Colonic mucosa (tissue), 4 donors: ENCODE data around the gene TUBB. TPM values are rescaled to one million over a fixed set of nuclear protein-coding genes. Genes with fewer than 3 reads are reported as not detected.
A peak's percentile ranks its signal among the peaks of the same experiment; 100 is the strongest.

Source experiments
- DNase-seq: peaks from one replicate; pipeline ENCODE4 v3.0.0-alpha.2; 2020
- H3K27ac ChIP-seq: fragments of 200-600 bp; one replicate; pipeline ENCODE4 v1.8.0; 2021
- H3K27me3 ChIP-seq: fragments of 200-600 bp; one replicate; pipeline ENCODE4 v1.8.0; 2021
- H3K36me3 ChIP-seq: fragments of 200-600 bp; one replicate; pipeline ENCODE4 v1.8.0; 2021
- H3K4me1 ChIP-seq: fragments of 200-600 bp; one replicate; pipeline ENCODE4 v1.8.0; 2021; ENCODE audit warnings: mild to moderate bottlenecking
- H3K4me3 ChIP-seq: fragments of 200-600 bp; one replicate; pipeline ENCODE4 v1.8.0; 2021
- H3K9ac ChIP-seq, 2 donors: one replicate each; pipeline ENCODE4 v1.7.0; 2013; ENCODE audit warnings: control low read depth in 2 of 2, low read depth in 2 of 2, low read length in 2 of 2
- H3K9me3 ChIP-seq: fragments of 200-600 bp; one replicate; pipeline ENCODE4 v1.8.0; 2021
- CTCF ChIP-seq: fragments of 200-600 bp; IDR thresholded peaks from one replicate; pipeline ENCODE4 v1.8.0; 2022; ENCODE audit warnings: antibody characterized with exemption, mild to moderate bottlenecking
- intact Hi-C: fragments of 100-400 bp; cut with DNase I; formaldehyde crosslinking; loops from one replicate; pipeline ENCODE4 v1.14.1; 2022
- total RNA-seq, 2 donors: library from RNA; stranded (reverse); fragmentation: NEBNext Ultra II Directional in 1 of 2; extraction: Animal tissue kit (Norgen Biotek cat#: 25700) in 1 of 2; gene quantifications; one replicate each; pipeline ENCODE4 v1.2.1, GENCODE V29; 2021
- donor health status: healthy.
- donor health status: DM: no; HTN: no; CAD: no.
- donor health status: DM: no; HTN: no; CAD: no.

The TUBB gene
- 100 to 1,000 TPM; 213 to 605 TPM for total RNA-seq

GRCh38 chr6:30719791-30720737, at the start of gene TUBB:
TUBB (plus strand) TSS chr6:30720352; CDS start chr6:30720507, 155 bp downstream.
- Histone ChIP-seq H3K9ac (peak within 1 kb of the TSS; percentile 80 to 83), H3K9me3 (no peaks in the 10 kb centered on the region), H3K27ac (peak within 1 kb of the TSS; percentile 95), H3K36me3 (peaks cover 18% of the 10 kb centered on the region), H3K4me3 (peak within 1 kb of the TSS; percentile 80), H3K4me1 (peaks cover 7% of the 10 kb centered on the region), H3K27me3 (no peaks in the 10 kb centered on the region)
- no peak for TF ChIP-seq CTCF
- intact Hi-C loops: no loop called here
- DNase-seq: peak; percentile 97

- Histone ChIP-seq H3K27ac (no peak overlapping the region), H3K4me3 (no peak overlapping the region), H3K36me3 (peaks cover 4% of the 10 kb centered on the region), H3K9ac (no peak overlapping the region), H3K4me1 (peaks cover 9% of the 10 kb centered on the region), H3K9me3 (no peaks in the 10 kb centered on the region), H3K27me3 (no peaks in the 10 kb centered on the region)
- TF ChIP-seq CTCF: no peak
- no peak for DNase-seq
- intact Hi-C loops: loop anchor here (5.0 kb wide), 1 partner anchor 189 kb away; no protein-coding TSS in a partner anchor
Observed at GRCh38 chr6:30670760-30671527, 49.2 kb upstream of the TUBB start.

- Histone ChIP-seq H3K9me3 (no peaks in the 10 kb centered on the region), H3K9ac (peak within 1 kb of the TSS; percentile 85 to 96), H3K36me3 (peaks cover 11% of the 10 kb centered on the region), H3K4me3 (peak within 1 kb of the TSS; percentile 96), H3K27me3 (no peaks in the 10 kb centered on the region), H3K27ac (peak within 1 kb of the TSS; percentile 75), H3K4me1 (peaks cover 9% of the 10 kb centered on the region)
- intact Hi-C loops: loop anchor here (2.0 to 5.0 kb wide), 2 partner anchors 46 to 190 kb away; partner anchors contain the start of gene ATAT1
- peak; percentile 83 for TF ChIP-seq CTCF
- peak; percentile 98 for DNase-seq
Observed at GRCh38 chr6:30672445-30673253, 47.5 kb upstream of the TUBB start, which contains the start of gene DHX16. DHX16 (minus strand) TSS chr6:30673006; CDS start chr6:30672841, 165 bp downstream.

GRCh38 chr6:30676660-30677285, 43.4 kb upstream of the TUBB start:
- intact Hi-C loops: no loop called here
- H3K9ac ChIP-seq: no peak overlapping the region
- no peak for TF ChIP-seq CTCF
- no peaks in the 10 kb centered on the region for H3K9me3 ChIP-seq
- H3K36me3 ChIP-seq: peaks cover 6% of the 10 kb centered on the region
- no peak for DNase-seq
- H3K27ac ChIP-seq: no peak overlapping the region
- peaks cover 5% of the 10 kb centered on the region for H3K4me1 ChIP-seq
- H3K4me3 ChIP-seq: no peak overlapping the region
- H3K27me3 ChIP-seq: no peaks in the 10 kb centered on the region
